HG03571 (cell line): ENCODE results near the gene KMO.

Experiments
- ATAC-seq: cut with Tn5 transposase; IDR thresholded peaks from one replicate; pipeline ENCODE4 v1.9.1; 2021; ENCODE audit not compliant: unreplicated experiment

The KMO gene

DNA sequence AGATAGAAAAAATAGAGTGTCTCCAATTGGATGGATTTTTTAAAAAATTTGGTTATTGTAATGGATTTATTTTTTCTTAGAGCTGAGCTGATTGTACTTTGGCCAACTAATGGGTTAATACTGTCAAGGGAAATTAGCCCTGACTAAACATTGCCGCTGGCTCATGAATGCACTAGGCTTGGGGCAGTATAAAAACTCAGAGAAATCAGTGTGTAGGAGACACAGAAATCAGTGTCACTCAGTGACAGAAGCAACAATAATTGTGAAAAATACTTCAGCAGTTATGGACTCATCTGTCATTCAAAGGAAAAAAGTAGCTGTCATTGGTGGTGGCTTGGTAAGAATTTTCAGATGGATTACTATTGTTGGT, at the start of gene KMO:
KMO (plus strand) TSS at position 217 of the 370 bp plus-strand sequence; CDS start at position 284, 67 bp downstream.
- ATAC-seq, result peak; percentile 20

DNA sequence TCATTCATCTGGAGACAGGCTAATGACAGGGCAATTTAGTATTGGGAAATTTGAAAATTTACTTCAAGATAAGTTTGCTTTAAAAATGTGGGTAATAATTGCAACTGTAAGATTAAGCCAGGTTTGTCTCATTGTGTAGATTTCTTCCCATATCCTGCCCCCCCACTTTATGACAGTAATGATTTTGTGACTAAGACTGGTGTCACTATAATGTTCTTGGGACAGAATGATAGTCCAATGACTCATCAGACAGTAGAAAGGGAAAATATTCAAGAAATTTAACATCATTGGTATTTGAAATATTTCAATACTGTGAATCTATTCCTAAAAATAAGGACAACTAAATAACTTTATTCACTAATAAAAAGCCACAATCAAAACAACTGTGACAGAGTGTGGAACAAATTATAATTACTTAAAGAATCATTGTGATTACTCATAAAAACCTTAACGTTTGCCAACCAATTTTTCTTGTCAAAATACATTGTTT, 49.4 kb upstream of the KMO start:
- ATAC-seq, result no peak

DNA sequence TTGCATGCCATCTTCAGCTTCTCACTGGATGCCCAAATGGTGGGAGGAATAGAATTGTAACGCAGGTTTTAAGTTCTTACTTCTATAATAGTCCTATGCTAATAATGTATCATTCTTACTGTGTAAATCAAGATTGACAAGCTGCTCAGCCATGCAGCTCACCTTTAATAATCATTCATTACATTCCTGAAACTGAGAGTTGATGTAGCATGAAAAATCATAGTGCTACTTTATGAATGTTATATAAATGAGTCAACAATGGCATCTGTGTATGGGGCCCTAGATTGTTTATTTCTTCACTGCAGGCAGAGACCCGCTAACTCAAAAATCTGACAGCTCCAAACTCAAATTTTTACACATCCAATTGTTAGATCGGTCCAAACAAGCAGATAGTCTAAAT, 47.0 kb upstream of the KMO start:
- ATAC-seq, result peak; percentile 76

DNA sequence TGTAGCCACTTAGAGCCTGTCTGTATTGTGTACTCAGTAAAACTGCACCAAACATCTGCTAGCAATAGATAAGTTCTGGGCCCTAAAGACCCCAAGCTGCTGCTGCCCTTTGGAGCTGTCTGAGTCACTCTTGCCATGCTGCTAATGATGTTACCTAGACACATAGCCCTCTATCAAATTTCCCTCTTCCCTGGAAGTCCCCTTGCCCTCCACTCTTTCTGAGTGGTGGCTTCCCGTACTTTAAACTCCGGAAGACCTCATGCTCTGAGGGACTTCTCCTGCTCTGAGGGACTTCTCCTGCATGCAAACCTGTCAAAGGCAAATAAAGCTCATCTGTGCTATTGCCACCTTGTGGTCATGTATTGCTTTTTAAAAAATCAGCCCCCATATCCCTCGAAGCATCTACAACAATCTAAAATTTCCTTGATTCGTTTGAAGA, 46.6 kb upstream of the KMO start:
- peak; percentile 39 for ATAC-seq

DNA sequence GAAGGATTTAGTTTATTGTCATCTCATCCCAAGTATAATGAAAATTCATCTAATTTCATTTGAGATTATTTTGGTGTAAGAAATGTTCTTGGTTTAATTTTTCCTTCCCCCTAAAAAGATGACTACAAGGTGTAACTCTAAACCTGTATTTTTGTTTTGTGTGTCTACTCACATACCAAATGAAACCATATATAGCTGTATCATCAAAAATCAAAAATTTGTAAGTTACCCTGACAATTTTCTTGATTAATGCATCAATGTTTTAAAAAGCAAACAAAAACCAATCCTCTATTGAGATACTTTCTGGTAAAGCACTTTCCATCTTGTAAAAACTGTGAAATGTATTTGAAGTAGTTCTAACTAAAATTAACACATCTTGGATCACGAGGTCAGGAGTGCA, 43.4 kb upstream of the KMO start:
- ATAC-seq, result no peak

DNA sequence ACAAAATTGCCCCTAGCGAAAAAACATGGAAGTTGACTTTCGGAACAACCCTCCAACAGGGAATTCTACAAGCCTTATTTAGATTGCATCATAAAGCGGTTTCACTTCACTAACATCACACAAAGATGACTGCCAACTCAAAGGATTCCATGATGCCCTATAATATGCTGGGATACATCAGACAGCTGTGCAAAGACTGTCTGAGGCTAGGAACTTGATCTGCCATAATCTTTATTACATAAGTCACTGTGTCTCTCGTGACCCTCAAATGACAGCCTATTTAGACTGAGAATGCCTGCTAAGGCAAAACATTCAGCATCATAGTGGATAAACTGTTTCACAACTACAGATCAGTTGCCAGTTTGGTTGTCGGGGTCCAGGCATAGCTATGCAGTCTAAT, 36.4 kb upstream of the KMO start:
- no peak for ATAC-seq

DNA sequence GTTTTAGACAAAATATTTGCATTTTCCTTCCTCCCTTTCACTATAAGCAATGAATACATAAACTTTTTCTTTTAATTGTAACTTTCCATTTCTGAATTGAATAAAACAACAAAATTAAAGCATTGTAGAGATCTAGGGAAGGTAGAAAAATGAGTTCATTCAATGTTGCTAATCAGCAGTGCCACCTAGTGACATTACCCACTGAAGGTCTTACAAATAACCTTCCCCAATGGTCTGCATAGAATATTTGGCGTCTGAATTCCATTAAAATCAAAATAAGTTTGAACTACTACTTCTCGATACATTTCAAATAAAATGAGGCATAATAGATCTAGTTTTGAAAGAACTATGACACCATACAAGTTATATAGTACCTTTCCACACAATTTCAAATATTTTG, 32.3 kb upstream of the KMO start:
- no peak for ATAC-seq

DNA sequence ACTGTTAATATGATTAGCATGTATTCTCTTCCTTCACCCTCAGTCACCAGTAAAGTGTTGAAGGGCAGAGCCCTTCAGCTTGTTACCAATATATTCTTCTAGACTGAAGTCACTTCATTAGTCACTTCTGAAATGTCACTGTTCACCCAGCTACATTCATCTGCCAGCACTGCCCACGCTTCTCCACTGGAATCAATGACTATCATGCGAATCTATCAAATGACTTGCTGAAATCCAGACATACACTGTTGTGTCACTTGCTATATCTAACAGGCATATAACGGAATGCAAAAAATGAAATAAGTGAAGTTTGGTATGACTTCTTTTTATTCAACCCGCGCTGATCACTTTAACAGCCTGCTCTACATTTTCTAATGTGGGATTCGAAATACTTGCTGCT, 28.7 kb upstream of the KMO start:
- no peak for ATAC-seq

DNA sequence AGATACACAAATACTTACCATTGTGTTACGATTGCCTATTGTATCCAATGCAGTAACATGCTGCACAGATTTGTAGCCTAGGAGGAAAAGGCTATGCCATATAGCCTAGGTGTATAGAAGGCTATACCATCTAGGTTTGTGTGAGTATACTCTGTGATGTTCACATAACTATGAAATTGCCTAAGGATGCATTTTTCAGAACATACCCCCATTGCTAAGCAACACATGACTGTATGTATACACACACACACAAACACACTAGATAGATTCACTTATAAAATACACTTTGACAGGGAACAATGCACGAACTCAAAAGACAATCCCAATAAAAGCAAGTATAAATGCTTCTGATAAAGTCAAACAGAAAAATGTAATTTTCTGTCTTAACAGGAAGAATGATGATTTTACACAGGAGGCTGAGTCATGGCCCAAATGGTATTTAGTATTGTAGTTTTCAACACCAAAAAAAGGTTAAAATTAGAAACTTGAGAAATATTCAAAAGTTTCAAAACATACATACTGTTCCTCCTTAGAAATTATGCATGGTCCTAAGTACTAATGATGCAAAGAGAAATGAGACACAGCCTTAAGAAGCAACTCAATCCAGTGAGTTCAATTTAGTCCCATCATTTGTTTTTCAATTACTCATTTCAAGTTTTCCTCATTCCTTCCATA, 24.9 kb upstream of the KMO start:
- no peak for ATAC-seq

DNA sequence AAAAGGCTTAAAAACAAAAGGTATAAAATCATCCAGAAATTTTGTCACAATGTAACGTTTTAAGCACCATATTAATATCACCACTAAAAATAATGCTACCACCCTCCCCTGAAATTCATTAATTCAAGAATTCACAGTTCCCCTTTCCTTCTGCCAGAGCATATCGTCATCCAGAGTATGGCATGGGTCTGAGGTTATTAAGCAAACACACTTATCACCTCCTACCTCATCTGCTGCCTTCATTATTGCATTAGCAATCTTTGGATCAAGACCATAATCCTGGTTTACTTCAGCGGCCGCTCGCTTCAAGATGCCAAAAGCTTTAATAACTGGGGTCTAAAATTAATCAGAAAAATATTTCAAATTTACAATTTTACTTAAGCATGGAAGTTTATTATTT, 18.8 kb upstream of the KMO start:
- ATAC-seq, result no peak

DNA sequence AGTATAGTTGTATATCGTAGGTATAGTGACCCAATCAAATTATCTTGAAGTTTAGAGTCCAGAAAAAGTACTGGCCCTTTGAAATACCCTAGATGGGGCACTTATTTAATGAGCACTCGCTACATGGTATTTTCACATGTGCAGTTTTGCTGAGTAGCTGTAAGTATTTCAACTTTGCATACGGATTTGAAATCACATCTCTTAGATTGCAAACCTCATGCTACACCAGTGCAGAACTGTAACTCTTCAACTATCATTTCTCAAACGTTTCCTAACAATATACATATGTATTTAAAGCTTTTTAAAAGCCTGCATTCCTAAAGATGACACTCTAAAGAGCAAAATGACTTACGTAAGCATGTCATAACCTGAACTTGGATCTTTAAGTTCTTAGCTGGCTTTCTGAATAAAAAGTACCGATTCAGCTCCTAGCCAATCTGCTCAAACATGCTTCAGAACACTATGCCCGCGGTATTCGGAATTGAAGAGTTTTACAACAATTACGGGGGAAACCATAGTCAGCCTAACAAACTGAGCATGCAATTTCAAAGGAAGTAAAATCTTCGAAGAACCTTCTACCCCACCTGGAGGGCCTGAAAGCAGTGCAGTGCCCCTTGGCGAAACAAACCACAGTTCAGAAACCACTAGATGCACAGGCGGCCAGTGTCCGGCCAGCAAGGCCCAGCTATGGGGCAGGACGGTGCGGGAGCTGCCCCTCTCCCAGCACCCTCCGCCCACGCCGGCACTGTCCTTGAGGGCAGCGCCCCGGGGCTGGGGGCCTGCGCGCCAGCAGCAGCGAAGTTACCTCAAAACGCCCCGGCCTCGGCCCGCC, 13.5 kb upstream of the KMO start:
- ATAC-seq, result peak; percentile 30

DNA sequence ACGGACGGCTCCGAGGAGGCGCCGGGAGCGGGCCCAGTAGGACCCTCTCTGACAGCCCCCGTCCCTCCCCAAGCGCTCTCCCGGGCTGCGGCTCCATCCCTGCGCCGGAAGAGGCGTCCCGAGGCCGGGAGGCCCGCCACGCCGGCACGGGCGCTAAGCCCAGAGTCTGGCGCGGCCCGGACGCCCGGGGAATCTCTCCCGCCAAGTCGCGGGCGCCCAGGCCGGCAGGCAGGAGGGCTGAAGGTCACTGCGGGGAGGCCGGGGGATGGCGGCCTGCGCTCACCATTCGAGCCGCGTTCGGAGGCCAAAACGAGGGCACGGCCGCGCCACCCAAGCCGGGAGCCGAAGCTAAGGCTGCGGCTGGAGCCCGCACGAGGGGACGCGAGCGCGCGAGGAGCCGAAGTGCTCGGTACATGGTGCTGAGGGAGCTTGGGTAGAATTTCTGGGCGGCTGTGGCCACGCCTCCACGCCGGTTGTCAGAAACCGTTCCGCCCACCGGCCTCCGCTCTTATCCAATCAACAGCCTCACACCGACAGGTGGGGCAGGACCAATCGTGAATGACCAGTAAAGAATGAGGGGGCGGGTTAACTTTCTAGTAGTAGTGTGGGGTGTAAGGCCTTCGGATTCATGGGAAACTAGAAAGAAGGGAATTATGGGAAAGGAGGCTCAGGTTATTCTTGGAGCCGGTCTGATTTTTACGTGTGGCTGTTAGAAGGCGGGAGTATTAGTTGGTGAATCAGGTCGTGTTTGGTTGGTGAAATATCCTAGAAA, 12.7 kb upstream of the KMO start, which contains the start of gene FH:
FH (minus strand) TSS at position 448 of the 772 bp plus-strand sequence; CDS start at position 415, 33 bp downstream.
- peak; percentile 99 for ATAC-seq

DNA sequence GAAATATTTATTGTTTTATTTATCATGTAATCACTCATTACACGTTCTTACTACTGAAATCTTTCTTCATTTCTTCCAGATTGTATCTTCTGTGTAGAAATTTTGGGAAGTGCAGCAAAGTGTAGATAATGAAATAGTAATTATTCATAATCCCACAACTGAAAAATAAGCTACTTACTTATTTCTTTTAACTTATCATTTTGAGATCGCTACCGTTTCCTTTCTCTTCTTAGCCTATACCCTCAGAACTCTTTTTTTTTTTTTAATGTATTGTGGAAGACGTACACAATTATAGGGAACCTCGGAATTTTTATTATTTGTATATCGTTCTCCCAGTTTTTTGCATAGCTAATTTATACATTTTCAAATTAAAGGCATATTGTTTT, 12.1 kb upstream of the KMO start:
- no peak for ATAC-seq

DNA sequence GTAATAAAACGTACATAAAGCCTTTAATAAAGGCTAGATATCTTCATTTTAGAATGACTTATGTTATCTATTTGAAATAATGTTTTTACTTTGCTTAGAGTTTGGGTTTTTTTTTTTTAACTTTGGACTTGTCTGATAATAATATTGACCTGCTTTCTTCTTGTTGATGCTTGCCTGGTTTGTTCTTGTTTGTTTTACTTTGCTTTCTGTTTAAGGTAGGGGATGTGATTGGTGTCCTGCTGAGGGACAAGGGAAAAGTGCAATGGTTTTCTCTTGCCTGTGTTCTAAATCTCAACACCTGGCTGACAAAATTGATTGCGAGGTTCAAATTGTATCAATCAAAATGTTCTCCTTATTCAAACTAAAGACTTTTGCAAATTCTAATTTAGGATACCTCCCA, 10.5 kb upstream of the KMO start:
- no peak for ATAC-seq

DNA sequence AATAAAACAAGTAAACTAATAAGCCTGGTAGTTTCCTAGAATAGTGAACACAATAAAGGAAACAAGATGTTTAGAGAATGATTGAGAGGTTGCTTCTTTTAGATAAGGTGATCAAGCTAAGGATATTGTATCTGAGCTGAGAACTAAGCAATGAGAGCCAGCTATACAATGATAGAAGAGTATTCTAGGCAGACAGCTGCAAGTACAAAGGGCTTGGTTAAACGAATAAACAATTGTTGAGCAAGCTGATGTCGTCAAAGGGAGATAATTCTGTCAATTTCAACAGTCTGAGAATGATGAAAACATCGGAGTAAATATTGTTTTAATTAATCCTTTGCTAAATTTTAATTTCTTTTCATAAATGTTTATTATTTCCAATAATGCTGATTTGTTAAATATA, 7.2 kb upstream of the KMO start:
- no peak for ATAC-seq

DNA sequence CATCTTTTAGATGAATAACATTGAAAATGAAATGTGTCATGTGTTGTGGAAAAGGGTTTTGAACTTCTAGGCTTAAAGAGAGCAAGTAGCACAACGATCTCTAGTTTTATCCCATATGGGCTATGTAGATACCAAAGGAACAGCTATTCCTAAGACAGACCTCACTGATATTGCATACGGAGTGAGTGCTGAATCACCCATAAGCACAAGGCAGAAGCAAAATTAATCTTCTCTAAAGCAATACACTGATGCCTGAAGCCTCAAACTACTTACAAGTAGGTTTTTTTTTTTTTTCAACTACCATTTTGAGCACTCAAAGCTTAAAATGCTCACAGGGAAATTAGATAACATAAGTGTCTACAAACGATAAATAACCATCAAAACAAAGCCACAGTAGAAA, 5.0 kb upstream of the KMO start:
- ATAC-seq, result no peak

DNA sequence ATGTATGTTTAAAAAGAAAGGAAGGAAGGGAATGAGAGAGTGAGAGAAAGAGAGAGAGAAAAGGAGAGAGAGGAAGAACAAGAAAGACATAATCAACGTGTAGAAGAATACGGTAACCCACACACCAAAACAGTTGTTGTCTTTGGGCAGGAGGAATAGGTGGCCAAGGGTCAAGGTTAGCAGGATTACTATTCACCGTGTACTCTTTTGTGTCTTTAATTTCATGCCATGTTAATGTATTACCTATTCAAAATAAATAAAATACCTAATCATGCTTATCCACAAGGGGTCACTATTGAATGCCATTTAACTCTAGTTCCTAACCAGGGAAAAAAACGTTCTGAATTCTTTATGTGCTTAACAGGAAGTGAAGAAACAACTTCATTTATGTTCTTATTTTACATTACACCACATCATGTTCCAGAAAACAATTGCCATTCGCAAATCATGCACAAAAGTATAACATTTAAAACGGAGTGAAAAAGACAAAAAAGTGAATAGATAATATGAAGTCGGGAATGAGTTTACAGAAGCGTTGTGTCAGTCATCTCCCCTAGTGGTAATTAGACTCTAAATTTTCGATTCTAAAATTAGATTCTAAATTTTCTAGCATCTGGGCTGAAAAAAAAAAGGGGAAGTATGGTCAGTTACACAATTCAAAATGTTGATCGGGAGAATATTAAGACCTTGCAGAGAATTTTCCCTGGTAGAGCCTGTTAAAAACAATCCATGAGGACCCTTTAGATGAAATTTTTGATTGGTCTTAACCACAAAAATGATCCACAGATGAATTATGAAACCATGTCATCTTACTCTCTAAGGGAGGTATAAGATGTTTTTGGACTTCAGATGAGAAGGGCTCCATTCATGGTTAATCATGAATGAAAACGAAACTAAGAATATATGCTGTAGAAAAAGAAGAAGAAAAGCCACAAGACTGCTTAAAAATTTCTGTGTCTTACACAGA, 700 bp upstream of the KMO start:
- peak; percentile 72 for ATAC-seq

DNA sequence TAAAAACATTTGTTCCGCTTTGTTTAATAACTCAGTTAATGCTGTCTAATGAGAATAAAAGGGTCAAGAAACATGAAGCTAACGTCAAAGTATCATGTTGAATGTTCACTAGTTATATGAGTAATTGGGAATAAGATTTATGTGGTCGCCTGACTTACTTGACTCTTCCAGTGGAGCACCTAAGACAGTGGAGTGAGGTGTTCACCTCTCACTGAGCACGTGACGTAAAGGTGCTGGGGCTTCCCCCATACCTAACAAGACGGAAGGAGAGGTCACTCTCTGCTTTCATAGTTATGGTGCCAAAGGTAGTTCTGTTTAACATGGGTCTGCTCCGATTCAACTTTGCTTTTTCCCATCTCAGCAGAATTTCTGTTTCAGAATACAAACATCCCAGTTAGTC, 686 bp downstream of the KMO start:
- peak; percentile 58 for ATAC-seq

DNA sequence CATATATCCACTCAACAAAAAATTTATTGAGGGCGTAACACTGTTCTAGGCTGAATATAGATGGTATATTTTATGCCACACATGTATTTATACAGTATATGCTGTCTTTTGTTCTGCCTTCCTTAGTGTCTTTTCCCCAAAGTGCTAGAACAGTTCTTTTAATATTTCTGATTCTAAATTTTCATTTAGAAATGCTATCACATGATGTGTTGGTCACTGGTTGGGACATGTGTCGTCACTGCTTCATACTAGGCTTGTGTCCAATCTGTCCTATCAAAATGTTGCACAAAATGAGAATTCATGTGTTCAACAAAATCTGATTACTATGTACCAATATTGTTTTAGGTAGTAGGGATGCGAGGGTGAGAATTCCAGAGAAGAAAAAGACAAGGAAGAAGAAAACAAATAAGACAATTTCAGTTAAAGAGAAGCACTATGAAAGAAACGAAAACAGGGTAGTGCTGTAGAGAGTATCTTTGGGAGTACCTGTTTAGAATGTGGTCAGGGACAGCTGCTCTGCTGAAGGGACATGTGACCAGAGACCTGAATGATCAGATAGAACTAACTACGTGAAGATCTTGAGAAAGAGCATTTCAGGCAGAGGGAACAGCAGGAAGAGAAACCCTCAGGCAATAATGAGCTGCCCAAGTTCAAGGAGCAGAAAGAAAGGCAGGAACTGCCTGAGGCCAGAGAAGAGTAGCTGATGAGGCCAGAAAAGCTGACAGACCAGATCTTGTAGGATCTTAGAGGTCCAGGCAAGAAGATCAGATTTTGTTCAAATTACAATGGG, 1.3 kb downstream of the KMO start:
- no peak for ATAC-seq

DNA sequence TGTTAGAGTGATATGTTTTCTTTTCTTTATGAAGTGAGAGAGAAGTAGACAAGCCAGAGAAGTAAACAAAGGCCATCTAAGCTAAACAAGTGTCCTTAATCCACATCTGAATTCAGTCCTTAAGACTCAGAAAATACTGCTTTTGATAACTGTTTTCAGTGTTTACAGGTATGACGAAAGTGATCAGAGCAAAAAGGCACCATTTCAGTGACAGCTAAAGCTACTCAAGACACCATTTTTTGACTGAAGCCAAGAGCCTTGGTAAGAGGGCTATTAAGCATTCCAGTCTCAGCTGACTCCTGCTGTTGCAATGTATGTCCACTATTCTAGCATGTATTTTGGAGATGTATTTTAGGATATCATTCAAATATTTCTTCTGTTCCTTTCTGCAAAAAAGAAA, 4.1 kb downstream of the KMO start:
- ATAC-seq, result no peak
